ENCODE measurements around the gene PAQR3. TPM values are rescaled to one million over a fixed set of nuclear protein-coding genes. Genes with fewer than 3 reads are reported as not detected.
"Not testable (repeated sequence)": the region's sequence is repeated elsewhere in the genome, so short reads cannot be mapped to it uniquely, and the experiment has no call there.

The PAQR3 gene
- polyA plus RNA-seq, 2 of the 4 experiments (the other 2 are of a cell fraction): 6.5 to 26.4 TPM

DNA sequence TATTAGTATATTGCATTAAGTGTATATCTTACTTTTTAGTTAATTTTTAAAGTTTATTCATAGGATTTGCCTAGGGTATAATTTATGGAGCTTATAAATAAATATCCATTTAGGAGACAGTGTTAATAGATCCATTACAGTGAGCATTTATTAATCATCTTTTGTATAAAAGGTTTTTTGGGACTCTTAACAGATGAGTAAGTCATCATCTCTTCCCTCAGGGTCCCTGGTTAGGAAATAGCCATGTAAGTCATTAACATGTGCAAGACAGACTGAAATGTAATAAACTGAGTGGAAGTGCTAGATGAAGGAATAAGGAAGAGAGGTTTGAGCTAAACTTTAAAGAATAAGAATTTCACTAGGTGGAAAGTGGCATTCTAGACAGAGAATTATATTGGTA, 69.2 kb downstream of the PAQR3 start:
- FAIRE-seq: no peak
- Histone ChIP-seq H3K4me1 (no peaks in the 10 kb centered on the region), H3K4me3 (no peak overlapping the region), H3K9me3 (no peaks in the 10 kb centered on the region), H3K4me2 (no peak overlapping the region), H3K27ac (no peak overlapping the region)
- CTCF ChIA-PET: interaction anchor here (0.5 to 1.0 kb wide), 3 partner anchors 16 to 257 kb away, joined by 3 read pairs; no protein-coding TSS in a partner anchor
- TF ChIP-seq POLR2A (IDR thresholded peaks at IDR 0.05; ENCODE audit: low read length): no peak
- TF ChIP-seq RAD21 (conservative IDR thresholded peaks at IDR 0.05 in 1 of 2, IDR thresholded peaks at IDR 0.05 in 1 of 2): no peak
- no peak for TF ChIP-seq USF2 (IDR thresholded peaks at IDR 0.05)
- TF ChIP-seq ZFP36 (IDR thresholded peaks at IDR 0.05; ENCODE audit: borderline replicate concordance, partially characterized antibody): no peak
- no peak for TF ChIP-seq MAZ (IDR thresholded peaks at IDR 0.05; ENCODE audit: borderline replicate concordance, low read depth, low read length)
- no peak for TF ChIP-seq TP53 (CRISPR knock-in tag; IDR thresholded peaks at IDR 0.05)
- TF ChIP-seq, protein P1, sequence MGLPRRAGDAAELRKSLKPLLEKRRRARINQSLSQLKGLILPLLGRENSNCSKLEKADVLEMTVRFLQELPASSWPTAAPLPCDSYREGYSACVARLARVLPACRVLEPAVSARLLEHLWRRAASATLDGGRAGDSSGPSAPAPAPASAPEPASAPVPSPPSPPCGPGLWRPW (IDR thresholded peaks at IDR 0.05): no peak
- TF ChIP-seq FOSL2 (IDR thresholded peaks at IDR 0.05): no peak
- TF ChIP-seq FOSL2 (CRISPR knock-in tag; IDR thresholded peaks at IDR 0.05): no peak
- TF ChIP-seq KDM1A (IDR thresholded peaks at IDR 0.05; ENCODE audit: low read depth): no peak
- TF ChIP-seq NFE2L2 (conservative IDR thresholded peaks at IDR 0.05; ENCODE audit: low read length): no peak
- TF ChIP-seq ESRRA (IDR thresholded peaks at IDR 0.05; ENCODE audit: borderline replicate concordance, low read length): no peak
- no peak for DNase-seq (ENCODE audit: low read depth in 1 of 2, low spot score in 1 of 2)
- ATAC-seq: no peak
- POLR2A ChIA-PET: interaction anchor here (0.5 kb wide), 1 partner anchor 34 kb away, joined by 3 read pairs; no protein-coding TSS in a partner anchor

DNA sequence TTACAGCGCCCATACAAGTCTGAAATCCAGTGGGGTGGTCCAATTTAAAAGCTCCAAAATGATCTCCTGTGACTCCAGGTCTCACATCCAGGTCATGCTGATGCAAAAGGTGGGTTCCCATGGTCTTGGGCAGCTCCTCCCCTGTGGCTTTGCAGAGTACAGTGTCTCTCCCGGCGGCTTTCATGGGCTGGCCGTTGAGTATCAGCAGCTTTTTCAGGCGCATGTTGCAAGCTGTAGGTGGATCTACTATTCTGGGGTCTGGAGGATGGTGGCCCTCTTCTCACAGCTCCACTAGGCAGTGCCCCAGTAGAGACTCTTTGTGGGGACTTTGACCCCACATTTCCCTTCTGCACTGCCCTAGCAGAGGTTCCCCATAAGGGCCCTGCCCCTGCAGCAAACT, 70.5 kb downstream of the PAQR3 start:
- H3K27ac ChIP-seq; H3K4me2 ChIP-seq; DNase-seq (ENCODE audit: low read depth in 1 of 2, low spot score in 1 of 2); H3K9me3 ChIP-seq; POLR2A ChIA-PET; CTCF ChIA-PET; ATAC-seq; H3K4me3 ChIP-seq; H3K4me1 ChIP-seq; FAIRE-seq: not testable (repeated sequence)
- 90% methylated on average over 2 of the region's 5 CpGs for WGBS (ENCODE audit: missing lambda C conversion rate)

- Histone ChIP-seq H3K27ac (no peak overlapping the region), H3K4me2 (no peak overlapping the region), H3K4me3 (no peak overlapping the region), H3K4me1 (peaks cover 23% of the 10 kb centered on the region), H3K9me3 (0 out of 3 replicates have a peak, but pooled peaks cover 3% of the 10 kb centered on the region)
- no peak for ATAC-seq
- DNase-seq (ENCODE audit: low read depth in 1 of 2, low spot score in 1 of 2): no peak
- 96% methylated on average over 2 of the region's 2 CpGs for WGBS (ENCODE audit: missing lambda C conversion rate)
- POLR2A ChIA-PET: no interaction called here
- CTCF ChIA-PET: interaction anchor here (1.0 to 3.1 kb wide), 3 partner anchors 236 to 269 kb away, joined by 3 to 28 read pairs (median 5); no protein-coding TSS in a partner anchor
- no peak for TF ChIP-seq FOSB (CRISPR knock-in tag; IDR thresholded peaks at IDR 0.05)
- no peak for TF ChIP-seq CBX8 (IDR thresholded peaks at IDR 0.05)
- no peak for TF ChIP-seq KDM1A (IDR thresholded peaks at IDR 0.05; ENCODE audit: low read depth)
- TF ChIP-seq, protein P2, sequence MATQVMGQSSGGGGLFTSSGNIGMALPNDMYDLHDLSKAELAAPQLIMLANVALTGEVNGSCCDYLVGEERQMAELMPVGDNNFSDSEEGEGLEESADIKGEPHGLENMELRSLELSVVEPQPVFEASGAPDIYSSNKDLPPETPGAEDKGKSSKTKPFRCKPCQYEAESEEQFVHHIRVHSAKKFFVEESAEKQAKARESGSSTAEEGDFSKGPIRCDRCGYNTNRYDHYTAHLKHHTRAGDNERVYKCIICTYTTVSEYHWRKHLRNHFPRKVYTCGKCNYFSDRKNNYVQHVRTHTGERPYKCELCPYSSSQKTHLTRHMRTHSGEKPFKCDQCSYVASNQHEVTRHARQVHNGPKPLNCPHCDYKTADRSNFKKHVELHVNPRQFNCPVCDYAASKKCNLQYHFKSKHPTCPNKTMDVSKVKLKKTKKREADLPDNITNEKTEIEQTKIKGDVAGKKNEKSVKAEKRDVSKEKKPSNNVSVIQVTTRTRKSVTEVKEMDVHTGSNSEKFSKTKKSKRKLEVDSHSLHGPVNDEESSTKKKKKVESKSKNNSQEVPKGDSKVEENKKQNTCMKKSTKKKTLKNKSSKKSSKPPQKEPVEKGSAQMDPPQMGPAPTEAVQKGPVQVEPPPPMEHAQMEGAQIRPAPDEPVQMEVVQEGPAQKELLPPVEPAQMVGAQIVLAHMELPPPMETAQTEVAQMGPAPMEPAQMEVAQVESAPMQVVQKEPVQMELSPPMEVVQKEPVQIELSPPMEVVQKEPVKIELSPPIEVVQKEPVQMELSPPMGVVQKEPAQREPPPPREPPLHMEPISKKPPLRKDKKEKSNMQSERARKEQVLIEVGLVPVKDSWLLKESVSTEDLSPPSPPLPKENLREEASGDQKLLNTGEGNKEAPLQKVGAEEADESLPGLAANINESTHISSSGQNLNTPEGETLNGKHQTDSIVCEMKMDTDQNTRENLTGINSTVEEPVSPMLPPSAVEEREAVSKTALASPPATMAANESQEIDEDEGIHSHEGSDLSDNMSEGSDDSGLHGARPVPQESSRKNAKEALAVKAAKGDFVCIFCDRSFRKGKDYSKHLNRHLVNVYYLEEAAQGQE (IDR thresholded peaks at IDR 0.05): no peak
- TF ChIP-seq, protein P1 (IDR thresholded peaks at IDR 0.05): no peak
- no peak for TF ChIP-seq MAZ (IDR thresholded peaks at IDR 0.05; ENCODE audit: borderline replicate concordance, low read depth, low read length)
- no peak for TF ChIP-seq RFX5 (IDR thresholded peaks at IDR 0.05)
- no peak for TF ChIP-seq HOXB5 (CRISPR knock-in tag; IDR thresholded peaks at IDR 0.05)
- no peak for TF ChIP-seq FOXS1 (CRISPR knock-in tag; IDR thresholded peaks at IDR 0.05)
- no peak for TF ChIP-seq PHF8 (IDR thresholded peaks at IDR 0.05; ENCODE audit: borderline replicate concordance, low read depth)
- no peak for TF ChIP-seq CHD2 (IDR thresholded peaks at IDR 0.05; ENCODE audit: low read length, partially characterized antibody)
- TF ChIP-seq EHF (CRISPR knock-in tag; IDR thresholded peaks at IDR 0.05): no peak
- TF ChIP-seq RNF2 (IDR thresholded peaks at IDR 0.05; ENCODE audit: borderline replicate concordance, low read depth): no peak
- TF ChIP-seq RAD21 (conservative IDR thresholded peaks at IDR 0.05 in 1 of 2, IDR thresholded peaks at IDR 0.05 in 1 of 2): no peak
- TF ChIP-seq MAX (IDR thresholded peaks at IDR 0.05): no peak
- no peak for TF ChIP-seq FOSL2 (IDR thresholded peaks at IDR 0.05)
- no peak for TF ChIP-seq FOSL2 (CRISPR knock-in tag; IDR thresholded peaks at IDR 0.05)
- TF ChIP-seq ZC3H11A (IDR thresholded peaks at IDR 0.05): no peak
- no peak for TF ChIP-seq EHMT2 (IDR thresholded peaks at IDR 0.05; ENCODE audit: low read depth)
- TF ChIP-seq RCOR1 (IDR thresholded peaks at IDR 0.05; ENCODE audit: low read depth, low read length): no peak
- FAIRE-seq: no peak
Measured at GRCh38 chr4:78865451-78865850, 73.8 kb downstream of the PAQR3 start.

Data from A549 (cell line).